Tibial artery (tissue), 4 donors: ENCODE measurements around the gene CEP131.
A peak's percentile ranks its signal among the peaks of the same experiment; 100 is the strongest.

Experiments
- DNase-seq, 2 donors: peaks; one replicate each; pipeline ENCODE4 v3.0.0-alpha.2; 2019
- H3K27ac ChIP-seq, 2 donors: fragments of 200-600 bp; sonication (generic) in 1 of 2; 1 replicate in 1 of 2; 2 replicates in 1 of 2; pipeline ENCODE4 v1.5.1; 2018 to 2019; ENCODE audit warnings: mild to moderate bottlenecking in 1 of 2
- H3K27me3 ChIP-seq, 2 donors: fragments of 200-600 bp; sonication (generic) in 1 of 2; one replicate each; pipeline versions ENCODE4 v1.5.1 to v1.6.0; 2016 to 2019
- H3K36me3 ChIP-seq, 3 donors: fragments of 200-600 bp; sonication (generic) in 2 of 3; one replicate each; pipeline ENCODE4 v1.5.1; 2016 to 2019; ENCODE audit warnings: mild to moderate bottlenecking in 2 of 3
- H3K4me1 ChIP-seq, 4 donors: fragments of 200-600 bp; sonication (generic) in 2 of 4; 1 replicate in 3 of 4; 2 replicates in 1 of 4; pipeline ENCODE4 v1.5.1; 2016 to 2019
- H3K4me3 ChIP-seq, 2 donors: fragments of 200-600 bp; sonication (generic) in 1 of 2; 1 replicate in 1 of 2; 2 replicates in 1 of 2; pipeline ENCODE4 v1.5.1; 2018 to 2019; ENCODE audit warnings: mild to moderate bottlenecking in 2 of 2
- H3K9me3 ChIP-seq, 3 donors: fragments of 200-600 bp; sonication (generic) in 1 of 3; one replicate each; pipeline ENCODE4 v1.5.1; 2016 to 2019
- CTCF ChIP-seq, 2 experiments: fragments of 200-600 bp in 1 of 2; fragments of 450-650 bp in 1 of 2; IDR thresholded peaks; one replicate each; pipeline ENCODE4 v1.5.1; 2017 to 2019; ENCODE audit warnings: antibody characterized with exemption in 2 of 2, mild to moderate bottlenecking in 1 of 2, moderate library complexity in 1 of 2
- intact Hi-C: fragments of 100-400 bp; cut with DNase I; formaldehyde crosslinking; loops from one replicate; pipeline ENCODE4 v1.15.0; 2023; ENCODE audit warnings: low total_unique reads

CEP131 gene

GRCh38 chr17:81160306-81160705, 62.5 kb downstream of the CEP131 start:
- Histone ChIP-seq H3K4me1 (peaks cover 0 to 12% (median 6%) of the 10 kb centered on the region in 4 donors), H3K27ac (no peak overlapping the region), H3K36me3 (no peaks in the 10 kb centered on the region), H3K9me3 (no peaks in the 10 kb centered on the region), H3K4me3 (peak overlapping the region in 1 of 2 donors; percentile 38), H3K27me3 (peaks cover 0 to 78% of the 10 kb centered on the region in 2 donors)
- TF ChIP-seq CTCF (IDR thresholded peaks at IDR 0.05): no peak
- intact Hi-C loops: no loop called here
- DNase-seq: peak in 1 of 2 donors; percentile 40

DNA sequence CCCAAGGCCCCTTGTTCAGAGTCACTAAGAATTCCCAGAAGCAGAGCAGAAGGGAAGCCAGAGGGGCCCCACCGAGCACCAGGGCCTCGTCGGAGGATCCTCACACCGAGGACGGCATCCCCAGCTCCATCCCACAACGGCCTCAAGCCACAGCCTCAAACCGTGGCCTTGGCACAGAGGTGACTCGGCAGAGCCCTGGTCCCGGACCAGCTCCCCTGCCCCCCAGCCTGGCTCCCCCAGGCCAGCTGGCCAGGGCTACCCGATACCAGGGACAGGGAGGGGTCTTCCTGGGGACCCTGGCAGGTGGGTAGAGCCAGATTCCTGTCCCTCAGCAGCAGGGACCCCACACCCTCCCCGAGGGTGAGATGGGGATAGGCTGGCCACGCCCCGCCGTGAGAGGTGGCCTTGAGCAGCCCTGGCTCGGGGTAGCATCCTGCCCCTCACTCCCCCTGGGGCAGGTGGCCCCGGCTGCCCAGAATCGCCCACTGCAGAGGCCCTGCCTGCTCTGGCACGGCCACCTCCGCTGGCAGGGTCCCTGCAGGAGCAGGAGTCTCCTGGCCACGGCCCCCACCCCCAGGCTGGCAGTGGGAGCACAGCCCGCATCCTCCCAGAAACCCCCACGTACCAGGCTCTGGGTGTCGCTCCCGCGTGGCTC, 63.0 kb downstream of the CEP131 start:
- DNase-seq: no peak
- no peak overlapping the region for H3K27ac ChIP-seq
- TF ChIP-seq CTCF (IDR thresholded peaks at IDR 0.05): no peak

DNA sequence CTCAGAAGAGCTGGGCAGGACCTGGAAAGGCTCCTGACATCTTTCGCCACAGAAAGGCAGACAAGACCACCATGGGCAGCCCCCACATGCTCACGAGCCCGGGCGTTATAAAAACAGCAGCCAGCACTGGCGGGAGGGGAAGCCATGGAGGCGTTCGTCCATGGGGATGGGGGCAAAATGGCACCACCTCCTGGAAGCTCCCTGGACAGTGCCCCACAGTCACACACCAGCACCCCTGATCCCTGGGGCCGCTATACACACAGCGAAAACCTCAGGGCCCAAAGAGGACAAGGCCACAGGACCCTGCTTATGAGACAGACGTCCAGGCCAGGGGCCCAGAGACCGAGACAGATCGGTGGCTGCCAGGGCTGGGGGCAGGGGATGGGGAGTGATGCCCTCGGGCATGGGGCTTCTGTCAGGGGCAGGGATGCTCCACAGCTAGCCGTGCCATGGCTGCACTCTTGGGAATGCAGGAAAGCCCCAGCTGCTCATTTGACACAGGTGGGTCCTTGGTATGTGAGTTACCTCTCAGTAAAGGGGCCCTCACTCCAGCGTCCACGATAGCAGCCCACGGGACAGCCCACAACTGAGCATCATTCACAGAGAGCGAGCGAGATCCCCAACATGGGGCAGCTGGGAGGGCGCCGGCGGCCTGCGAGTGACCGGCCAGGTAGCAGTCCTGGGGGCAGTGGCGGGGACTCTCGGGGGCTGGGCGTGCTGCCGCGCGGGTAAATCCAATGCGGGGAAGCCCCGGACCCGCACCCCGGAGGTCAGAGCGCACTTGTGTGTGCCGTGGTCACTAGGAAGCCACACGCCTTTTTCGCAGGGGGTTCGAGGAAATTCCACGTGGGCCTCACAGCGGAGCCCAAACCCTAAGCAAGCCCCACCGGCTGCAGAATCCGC, 63.8 kb downstream of the CEP131 start:
- Histone ChIP-seq H3K36me3 (no peaks in the 10 kb centered on the region), H3K27me3 (peaks cover 0 to 65% of the 10 kb centered on the region in 2 donors), H3K4me3 (no peak overlapping the region), H3K4me1 (peaks cover 0 to 4% (median 0%) of the 10 kb centered on the region in 4 donors), H3K9me3 (no peaks in the 10 kb centered on the region), H3K27ac (no peak overlapping the region)
- intact Hi-C loops: no loop called here
- no peak for TF ChIP-seq CTCF (IDR thresholded peaks at IDR 0.05)
- DNase-seq: no peak

More for the DNA sequence above, 63.0 kb downstream of the CEP131 start:
- intact Hi-C loops: no loop called here
- Histone ChIP-seq H3K4me1 (peaks cover 0 to 7% (median 1%) of the 10 kb centered on the region in 4 donors), H3K9me3 (no peaks in the 10 kb centered on the region), H3K4me3 (peak overlapping the region in 1 of 2 donors; percentile 38), H3K27me3 (peaks cover 0 to 73% of the 10 kb centered on the region in 2 donors), H3K36me3 (no peaks in the 10 kb centered on the region)

GRCh38 chr17:81157848-81158687, 64.7 kb downstream of the CEP131 start:
- DNase-seq: no peak
- Histone ChIP-seq H3K27me3 (peaks cover 0 to 56% of the 10 kb centered on the region in 2 donors), H3K27ac (no peak overlapping the region), H3K36me3 (no peaks in the 10 kb centered on the region), H3K4me3 (no peak overlapping the region), H3K9me3 (no peaks in the 10 kb centered on the region), H3K4me1 (peaks cover 0 to 4% (median 0%) of the 10 kb centered on the region in 4 donors)
- intact Hi-C loops: no loop called here
- no peak for TF ChIP-seq CTCF (IDR thresholded peaks at IDR 0.05)
